NCI-H2107 treated with DMSO at 0.1 percent for 48 hours (cell line): ENCODE measurements around the gene MLKL.
"Not testable (repeated sequence)": the region's sequence is repeated elsewhere in the genome, so short reads cannot be mapped to it uniquely, and the experiment has no call there.

Experiments
- DNase-seq: peaks from one replicate; lab custom pipeline; 2025; ENCODE audit not compliant: unreplicated experiment; lab: John Stamatoyannopoulos, UW

Gene MLKL

DNA sequence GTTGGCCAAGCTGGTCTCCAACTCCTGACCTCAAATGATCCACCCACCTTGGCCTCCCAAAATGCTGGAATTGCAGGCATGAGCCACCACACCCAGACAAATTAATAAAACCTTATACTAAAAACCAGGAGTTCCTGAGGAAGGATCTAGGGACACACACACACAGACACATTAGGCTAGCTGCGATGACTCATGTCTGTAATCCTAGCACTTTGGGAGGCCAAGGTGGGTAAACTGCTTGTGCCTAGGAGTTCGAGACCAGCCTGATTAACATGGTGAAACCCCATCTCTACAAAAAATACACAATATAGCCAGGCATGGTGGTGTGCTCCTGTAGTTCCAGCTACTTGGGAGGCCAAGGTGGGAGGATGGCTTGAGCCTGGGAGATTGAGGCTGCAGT is 47.8 kb downstream of the MLKL start:
- DNase-seq: not testable (repeated sequence)

DNA sequence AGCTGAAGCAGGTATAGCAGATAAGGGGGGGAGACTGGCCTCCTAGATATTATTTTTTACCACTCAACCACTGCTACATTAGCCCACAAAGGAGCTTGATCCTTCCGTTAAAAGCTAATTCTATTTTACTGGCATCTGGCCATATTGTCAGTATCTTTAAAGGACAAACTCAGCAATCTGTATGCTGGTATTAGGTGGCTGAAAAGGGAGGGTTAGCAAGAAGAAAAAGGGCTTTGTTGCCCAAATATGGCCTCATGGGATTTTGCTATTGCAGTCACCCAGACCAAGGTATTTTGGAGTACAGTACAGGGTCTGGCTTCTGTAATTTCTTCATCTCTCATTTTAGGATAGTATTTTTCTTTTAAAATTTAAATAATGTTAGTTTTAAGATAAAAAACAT is 48.4 kb downstream of the MLKL start:
- no peak for DNase-seq

DNA sequence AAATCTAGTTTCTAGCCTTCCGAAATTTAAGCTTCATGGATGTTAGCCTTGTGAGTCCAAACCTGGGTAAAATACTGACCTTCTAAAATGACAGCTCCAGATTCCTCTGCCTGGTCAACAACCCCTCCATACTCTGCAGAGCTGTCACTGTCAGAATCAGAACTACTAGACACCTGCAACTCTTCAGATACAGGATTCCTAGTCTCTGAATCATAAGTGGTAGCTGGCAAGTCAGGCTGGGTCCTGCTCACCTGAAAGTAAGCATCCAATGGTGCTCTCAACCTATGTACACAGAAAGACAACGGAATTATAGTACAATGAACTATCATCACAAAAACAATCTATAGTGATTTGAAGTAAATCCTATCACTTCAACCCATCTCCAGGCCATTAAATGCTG is 48.8 kb downstream of the MLKL start:
- no peak for DNase-seq

DNA sequence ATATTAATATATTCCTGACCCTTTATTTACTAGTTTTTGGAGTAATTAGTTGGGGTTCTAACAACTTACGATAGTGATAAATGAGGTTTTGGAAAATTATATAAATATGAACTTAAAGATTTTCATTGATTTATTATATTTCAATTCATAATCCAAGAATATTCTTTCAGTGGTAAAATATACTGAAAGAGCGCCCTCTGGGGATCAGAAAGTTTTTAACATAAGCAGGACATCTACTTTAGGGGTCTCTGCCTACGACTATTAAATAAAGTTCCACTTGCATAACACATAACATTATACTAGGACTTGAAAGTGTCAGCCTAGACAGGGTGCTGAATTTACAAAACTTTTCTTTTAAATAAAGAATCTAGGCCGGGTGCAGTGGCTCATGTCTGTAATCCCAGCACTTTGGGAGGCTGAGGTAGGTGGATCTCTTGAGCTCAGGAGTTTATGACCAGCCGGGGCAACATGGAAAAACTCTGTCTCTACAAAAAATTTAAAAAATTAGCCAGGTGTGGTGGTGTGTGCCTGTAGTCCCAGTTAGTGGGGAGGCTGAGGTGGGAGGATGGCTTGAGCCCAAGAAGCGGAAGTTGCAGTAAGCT is 49.6 kb downstream of the MLKL start:
- no peak for DNase-seq

DNA sequence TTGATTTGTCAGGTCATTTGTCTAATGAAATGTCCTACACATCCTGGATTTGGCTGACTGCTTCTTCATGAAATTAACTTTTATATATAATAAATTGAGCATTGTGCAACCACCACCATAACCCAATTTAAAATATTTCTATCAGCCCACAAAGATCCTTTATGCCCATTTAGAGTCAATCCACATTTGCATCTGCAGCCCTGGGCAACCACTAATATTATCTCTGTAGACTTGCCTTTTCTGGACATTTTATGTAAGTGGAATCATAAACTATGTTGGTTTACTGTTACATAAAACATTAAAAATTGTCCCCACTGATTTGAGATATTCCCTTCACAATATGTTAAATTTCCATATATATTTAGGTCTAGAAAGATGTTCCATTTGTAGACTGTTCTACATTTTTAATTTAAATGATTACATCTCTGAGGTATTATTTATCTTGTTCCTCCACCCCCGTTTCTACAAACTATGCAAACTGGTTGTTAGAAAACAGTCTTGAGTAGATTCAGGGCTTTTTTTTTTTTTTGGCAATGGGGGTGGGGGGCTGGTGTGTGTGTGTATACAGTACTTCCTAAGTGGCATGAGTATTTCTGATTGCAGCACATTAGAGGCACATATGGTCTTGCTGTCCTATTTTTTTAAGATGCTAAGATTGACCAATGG is 50.7 kb downstream of the MLKL start:
- DNase-seq: no peak

DNA sequence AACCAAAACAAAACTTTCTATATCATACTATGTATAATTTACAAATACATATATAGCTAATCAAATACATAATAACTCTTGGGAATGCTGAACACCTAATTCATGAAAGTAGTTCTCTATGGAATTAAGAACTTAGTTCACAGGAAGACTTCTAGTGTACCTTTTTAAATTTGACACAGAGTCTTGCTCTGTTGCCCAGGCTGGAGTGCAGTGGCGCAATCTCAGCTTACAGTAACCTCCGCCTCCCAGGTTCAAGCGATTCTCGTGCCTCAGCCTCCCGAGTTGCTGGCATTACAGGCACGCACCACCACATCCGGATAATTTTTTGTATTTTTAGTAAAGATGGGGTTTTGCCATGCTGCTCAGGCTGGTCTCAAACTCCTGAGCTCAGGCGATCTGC is 58.7 kb downstream of the MLKL start:
- DNase-seq: no peak

DNA sequence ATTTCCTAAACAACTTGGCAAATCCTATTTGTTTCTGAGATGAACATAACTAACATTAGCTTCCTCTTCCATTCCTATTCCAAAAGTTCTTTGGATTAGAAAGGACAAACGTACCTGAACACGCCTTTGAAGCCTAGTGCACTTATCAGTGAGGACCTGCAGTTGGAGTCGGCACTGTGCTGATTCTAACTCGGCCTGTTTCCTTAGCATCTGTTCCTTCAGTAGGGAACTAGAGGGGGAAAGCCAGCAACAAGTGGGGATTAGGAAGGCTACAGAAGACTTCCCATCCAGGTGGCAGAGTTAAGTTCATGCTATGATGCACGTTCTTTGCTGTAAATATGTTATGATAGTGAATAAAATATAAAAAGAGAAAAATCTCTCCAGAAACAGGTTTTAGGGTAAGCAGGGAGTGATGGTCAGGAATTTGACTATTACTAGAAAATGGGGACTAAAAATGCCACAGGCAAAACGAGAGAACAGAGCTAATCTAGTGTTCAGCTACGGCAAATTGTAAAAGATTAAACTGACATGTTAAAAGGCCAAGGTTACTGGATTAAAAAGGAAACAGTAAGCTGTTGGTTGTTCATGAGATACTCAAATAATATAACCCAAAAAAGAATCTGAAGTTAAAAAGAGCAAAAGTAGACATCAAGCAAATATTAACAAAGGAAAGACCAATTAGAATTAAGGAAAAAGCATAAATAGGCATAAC is 62.8 kb downstream of the MLKL start:
- DNase-seq: no peak

DNA sequence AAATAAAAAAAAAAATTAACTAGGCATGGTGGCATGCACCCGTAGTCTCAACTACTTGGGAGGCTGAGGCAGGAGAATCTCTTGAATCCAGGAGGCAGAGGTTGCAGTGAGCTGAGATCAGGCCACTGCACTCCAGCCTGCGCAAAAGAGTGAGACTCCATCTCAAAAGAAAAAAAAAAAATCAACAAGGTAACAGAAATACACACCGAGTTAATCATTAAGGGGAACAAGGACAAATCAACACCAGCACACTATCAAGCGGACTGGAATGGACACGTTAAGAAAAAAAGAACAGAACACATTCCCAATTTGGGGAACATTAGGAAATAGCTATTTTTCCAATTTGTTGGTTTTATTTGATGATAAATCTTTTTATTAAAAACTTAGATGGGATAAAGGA is 65.4 kb downstream of the MLKL start:
- DNase-seq: no peak

DNA sequence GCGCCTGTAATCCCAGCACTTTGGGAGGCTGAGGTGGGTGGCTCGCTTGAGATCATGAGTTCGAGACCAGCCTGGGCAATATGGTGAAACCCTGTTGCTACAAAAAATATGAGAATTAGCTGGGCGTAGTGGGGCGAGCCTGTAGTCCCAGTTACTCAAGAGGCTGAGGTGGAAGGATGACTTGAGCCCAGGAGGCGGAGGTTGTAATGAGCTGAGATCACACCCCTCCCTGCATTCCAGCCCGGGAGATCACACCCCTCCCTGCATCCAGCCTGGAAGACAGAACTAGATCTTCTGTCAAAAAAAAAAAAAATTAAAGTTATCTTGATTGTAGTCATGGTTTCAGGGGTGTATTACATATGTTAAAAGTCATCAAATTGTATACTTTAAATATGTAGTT is 67.0 kb downstream of the MLKL start:
- DNase-seq: no peak

DNA sequence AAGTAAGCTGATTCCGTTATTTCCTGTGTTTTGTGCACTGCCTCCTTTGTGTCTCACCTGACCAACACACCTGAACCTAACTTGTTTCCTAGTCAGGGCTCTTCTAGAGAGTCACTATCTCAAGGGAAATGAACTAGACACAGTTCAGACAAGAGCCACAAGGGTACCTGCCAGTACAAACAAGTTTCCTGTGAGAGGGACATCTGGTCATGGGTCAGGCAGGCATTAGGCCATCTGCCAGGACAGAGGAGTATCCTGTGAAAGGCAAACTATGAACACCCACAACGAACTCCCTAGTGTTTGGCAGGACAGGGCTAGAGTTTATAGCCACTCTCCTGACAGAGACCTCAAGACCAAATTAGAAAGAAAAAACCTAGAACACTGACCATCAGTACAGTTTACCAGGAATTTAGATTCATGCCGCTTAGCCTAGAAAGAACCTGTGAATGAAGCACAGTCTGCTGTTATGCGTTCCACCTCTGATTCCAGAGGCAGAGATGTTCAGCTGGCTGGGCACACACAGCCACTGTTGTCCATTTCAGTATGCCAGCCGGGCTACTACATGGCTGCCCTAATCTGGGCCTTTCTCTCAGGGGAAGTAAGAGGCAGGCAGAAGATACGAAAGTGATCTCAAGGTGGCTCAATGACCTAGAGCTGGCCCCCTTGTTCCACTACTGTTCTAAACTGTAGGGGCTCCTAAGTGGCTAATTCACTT is 73.0 kb downstream of the MLKL start:
- DNase-seq: no peak

DNA sequence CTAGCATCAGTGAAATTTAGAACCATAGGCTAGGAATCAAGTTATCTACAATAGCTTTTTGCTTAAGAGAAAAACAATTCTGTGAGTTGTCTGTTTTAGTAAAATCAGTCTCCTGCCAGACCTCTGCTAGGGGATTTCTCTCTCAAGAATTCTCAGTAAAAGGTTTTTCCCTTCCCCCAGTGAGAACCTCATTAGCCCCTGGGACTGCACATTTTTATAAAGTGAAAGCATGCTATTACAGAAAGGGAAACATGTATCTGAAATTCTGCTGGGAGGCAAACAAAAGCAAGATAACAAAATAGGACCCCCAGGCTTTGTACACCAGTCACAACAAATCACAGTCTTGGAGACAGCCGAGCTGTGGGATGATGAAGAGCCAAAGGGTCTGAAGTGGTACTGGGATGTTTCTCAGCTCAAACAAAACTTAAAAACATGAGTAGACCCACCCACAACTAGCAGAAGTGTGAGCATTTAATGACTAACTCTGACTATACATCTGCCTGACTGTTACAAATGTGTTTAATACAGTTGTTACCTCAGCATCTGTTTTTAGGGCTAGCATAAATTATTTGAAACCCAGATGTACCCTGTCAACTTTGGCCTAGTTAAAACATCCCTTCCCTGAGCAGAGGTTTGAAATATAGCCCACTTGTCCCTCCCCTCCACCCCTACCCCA is 73.8 kb downstream of the MLKL start:
- no peak for DNase-seq

DNA sequence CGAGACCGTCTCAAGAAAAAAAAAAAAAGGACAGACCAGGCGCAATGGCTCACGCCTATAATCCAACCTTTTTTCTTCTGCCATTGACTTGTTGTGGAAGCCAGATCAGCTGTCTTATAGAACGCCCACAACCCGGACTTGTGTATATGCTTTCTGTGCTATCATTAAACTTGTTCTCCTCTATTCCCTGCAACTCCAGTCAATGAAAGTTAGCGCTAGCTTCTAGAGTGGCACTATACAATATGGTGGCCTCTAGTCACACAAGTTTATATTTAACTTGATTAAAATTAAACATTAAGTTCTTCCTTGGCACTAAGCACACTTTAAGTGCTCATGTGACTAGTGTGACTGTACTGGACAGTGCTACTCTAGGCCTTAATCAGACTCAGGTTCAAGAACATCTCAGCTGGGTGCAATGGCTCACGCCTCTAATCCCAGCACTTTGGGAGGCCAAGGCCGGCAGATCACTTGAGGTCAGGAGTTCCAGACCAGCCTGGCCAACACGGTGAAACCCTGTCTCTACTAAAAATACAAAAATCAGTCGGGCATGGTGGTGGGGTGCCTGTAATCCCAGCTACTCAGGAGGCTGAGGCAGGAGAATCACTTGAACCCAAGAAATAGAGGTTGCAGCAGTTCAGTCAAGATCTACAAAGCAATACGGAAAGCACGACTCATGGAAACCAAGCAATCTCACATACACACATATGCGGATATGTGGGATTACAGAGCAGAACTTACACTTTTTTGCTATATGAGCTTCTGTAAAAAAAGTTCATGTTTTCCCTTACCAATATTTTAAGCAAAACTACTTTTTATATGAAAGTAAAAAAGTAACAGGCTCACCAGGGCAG is 74.9 kb downstream of the MLKL start:
- DNase-seq: no peak

DNA sequence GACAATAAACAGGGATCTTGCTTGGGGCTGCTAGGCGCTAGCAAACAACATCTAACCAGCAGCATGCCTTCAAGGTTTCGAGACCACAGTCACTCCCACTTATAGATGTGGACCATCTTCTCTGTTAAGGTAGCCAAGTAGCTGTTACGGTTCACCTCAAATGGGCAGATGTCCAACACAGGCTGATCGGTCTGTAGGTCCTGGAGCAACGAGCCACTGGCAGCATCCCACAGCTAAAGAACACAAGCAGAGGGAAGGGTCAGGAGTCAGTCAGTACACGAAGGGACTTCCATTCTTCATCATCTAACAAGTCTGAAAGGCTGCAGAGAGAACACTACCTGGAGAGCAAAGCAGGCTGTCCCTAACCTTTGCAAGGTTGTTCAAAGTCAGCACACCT is 76.8 kb downstream of the MLKL start:
- DNase-seq: no peak

DNA sequence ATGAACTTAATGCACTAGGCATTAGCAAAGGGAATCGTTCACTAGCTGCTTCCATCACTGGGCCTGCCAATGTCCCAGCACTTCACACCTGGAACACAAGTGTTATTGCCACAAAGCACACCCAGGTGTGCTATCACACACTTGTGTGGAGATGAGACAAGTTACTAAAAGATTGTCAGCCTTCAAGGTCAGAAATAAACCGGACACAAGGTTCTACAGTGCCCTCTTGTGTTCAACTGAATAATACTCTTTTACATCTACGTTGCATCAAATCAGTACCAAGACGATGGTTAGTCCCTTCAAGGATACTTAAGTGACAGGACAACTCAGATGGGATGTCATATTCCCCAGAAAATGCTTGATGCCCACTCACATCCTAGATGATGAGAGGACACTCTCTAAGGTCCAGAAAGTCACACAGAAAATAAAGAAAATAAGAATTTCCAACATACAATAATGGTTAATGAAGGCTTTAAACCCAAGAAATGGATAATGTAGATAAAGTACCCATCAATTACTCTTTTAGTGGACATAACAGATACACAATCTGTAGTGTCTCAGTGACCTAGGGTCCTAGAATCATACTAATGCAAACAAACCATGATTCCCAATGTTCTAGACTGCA is 77.3 kb downstream of the MLKL start:
- no peak for DNase-seq

DNA sequence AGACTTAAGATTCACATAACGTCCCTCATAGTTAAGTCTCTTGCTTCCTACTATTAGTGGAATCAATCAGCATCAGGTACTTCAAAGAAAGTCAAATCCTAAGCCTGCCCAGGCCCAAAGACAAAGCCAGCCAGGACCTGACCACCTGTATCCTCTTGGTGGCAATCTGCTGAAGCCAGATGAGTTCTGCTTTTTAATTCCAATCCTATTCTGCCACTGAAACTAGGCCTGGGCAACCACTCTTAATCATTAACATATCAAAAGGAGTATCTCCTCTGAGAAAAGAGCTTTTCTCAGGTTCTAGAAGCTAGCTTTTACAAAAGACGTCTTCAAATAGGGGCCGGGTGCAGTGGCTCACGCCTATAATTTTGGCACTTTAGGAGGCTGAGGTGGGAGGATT is 78.7 kb downstream of the MLKL start:
- no peak for DNase-seq
